ENCODE results near the gene COG7. TPM values are rescaled to one million over a fixed set of nuclear protein-coding genes. Genes with fewer than 3 reads are reported as not detected.
"Not testable (repeated sequence)": the region's sequence is repeated elsewhere in the genome, so short reads cannot be mapped to it uniquely, and the experiment has no call there.

Gene COG7
- total and polyA plus RNA-seq, 2 donors (not counting 3 experiments of a cell fraction or from before 2014, with no cell fraction given) = 24.1 to 42.0 TPM

GRCh38 chr16:23448392-23448791 lies 4.6 kb downstream of the COG7 start:
- TF ChIP-seq POLR2A (IDR thresholded peaks at IDR 0.05; ENCODE audit: low read depth, low read length) (no peak), MYC (IDR thresholded peaks at IDR 0.05; ENCODE audit: low read depth, low read length) (no peak), GATA2 (IDR thresholded peaks at IDR 0.05; ENCODE audit: insufficient read depth, insufficient read length, low read depth, low read length) (no peak), EZH2 (IDR thresholded peaks at IDR 0.05; ENCODE audit: borderline replicate concordance, low read depth, low read length, severe bottlenecking) (no peak)
- dilution Hi-C loops (cut with MboI; ENCODE audit: extremely low pct_ligation_motif_present, low sequenced_read_pairs) (no loop called here), intact Hi-C loops (cut with micrococcal nuclease) (no loop called here)
- no peak overlapping the region for H3K4me3 ChIP-seq (replicated peaks in 1 of 3; ENCODE audit: insufficient read depth in 1 of 3, low read depth in 1 of 3, low read length in 3 of 3)
- no peaks in the 10 kb centered on the region for H3K27me3 ChIP-seq (ENCODE audit: control insufficient read depth in 2 of 2, insufficient read depth in 2 of 2, low read length in 2 of 2)
- BruUV-seq (replicated peaks) = no TSS peak
- H3K9me3 ChIP-seq (replicated peaks; ENCODE audit: control insufficient read depth, insufficient read depth, low read length) = no peaks in the 10 kb centered on the region
- no peaks in the 10 kb centered on the region for H3K9me1 ChIP-seq (replicated peaks; ENCODE audit: control insufficient read depth, extremely low read depth, insufficient read depth, low read length)
- ChIA-PET POLR2A (no interaction called here), CTCF (interaction anchor here (2.7 kb wide), 1 partner anchor 12 kb away, joined by 18 read pairs; no protein-coding TSS in a partner anchor)
- no peak for DNase-seq (ENCODE audit: low read depth, low spot score)
- peaks cover 7% of the 10 kb centered on the region for H3K79me2 ChIP-seq (ENCODE audit: control insufficient read depth, insufficient read depth, low read length)
- FAIRE-seq = no peak
- no peak overlapping the region for H3K27ac ChIP-seq (ENCODE audit: insufficient read depth, low read depth, low read length)
- H3K36me3 ChIP-seq (ENCODE audit: control insufficient read depth in 2 of 2, extremely low read depth in 1 of 2, insufficient read depth in 2 of 2, low read length in 2 of 2) = peaks cover 0 to 8% of the 10 kb centered on the region in 2 experiments
- H4K20me1 ChIP-seq (replicated peaks; ENCODE audit: control insufficient read depth, extremely low read depth, insufficient read depth, low read length) = no peaks in the 10 kb centered on the region
- no peak overlapping the region for H3K9ac ChIP-seq (replicated peaks; ENCODE audit: extremely low read depth, insufficient read depth, low read length)
- no peak overlapping the region for H2AFZ ChIP-seq (ENCODE audit: low read depth, low read length)
- H3K4me1 ChIP-seq (ENCODE audit: control insufficient read depth, extremely low read depth, insufficient read depth, low read length) = peaks cover 3% of the 10 kb centered on the region
- no peak overlapping the region for H3K4me2 ChIP-seq (ENCODE audit: insufficient read depth, low read length)

GRCh38 chr16:23437542-23437941 lies 15.4 kb downstream of the COG7 start:
- intact Hi-C loops (cut with micrococcal nuclease); H3K4me1 ChIP-seq (ENCODE audit: control insufficient read depth, extremely low read depth, insufficient read depth, low read length); H3K27me3 ChIP-seq (ENCODE audit: control insufficient read depth in 2 of 2, insufficient read depth in 2 of 2, low read length in 2 of 2); DNase-seq (ENCODE audit: low read depth, low spot score); H2AFZ ChIP-seq (ENCODE audit: low read depth, low read length); H4K20me1 ChIP-seq (replicated peaks; ENCODE audit: control insufficient read depth, extremely low read depth, insufficient read depth, low read length); H3K79me2 ChIP-seq (ENCODE audit: control insufficient read depth, insufficient read depth, low read length); FAIRE-seq; H3K9me3 ChIP-seq (replicated peaks; ENCODE audit: control insufficient read depth, insufficient read depth, low read length); H3K4me2 ChIP-seq (ENCODE audit: insufficient read depth, low read length); BruUV-seq (replicated peaks); H3K4me3 ChIP-seq (replicated peaks in 1 of 3; ENCODE audit: insufficient read depth in 1 of 3, low read depth in 1 of 3, low read length in 3 of 3); H3K9me1 ChIP-seq (replicated peaks; ENCODE audit: control insufficient read depth, extremely low read depth, insufficient read depth, low read length); H3K27ac ChIP-seq (ENCODE audit: insufficient read depth, low read depth, low read length); dilution Hi-C loops (cut with MboI; ENCODE audit: extremely low pct_ligation_motif_present, low sequenced_read_pairs); H3K9ac ChIP-seq (replicated peaks; ENCODE audit: extremely low read depth, insufficient read depth, low read length): not testable (repeated sequence)
- ChIA-PET CTCF (interaction anchor here (1.2 to 7.3 kb wide), 6 partner anchors 12 to 537 kb away, joined by 3 to 371 read pairs (median 44); partner anchors contain the start of gene SCNN1G), POLR2A (interaction anchor here (0.7 kb wide), 1 partner anchor 61 kb away, joined by 3 read pairs; no protein-coding TSS in a partner anchor)
- peaks cover 10 to 11% of the 10 kb centered on the region in 2 experiments for H3K36me3 ChIP-seq (ENCODE audit: control insufficient read depth in 2 of 2, extremely low read depth in 1 of 2, insufficient read depth in 2 of 2, low read length in 2 of 2)
